IMR-90 (cell line): ENCODE measurements around the gene RHOH. TPM values are rescaled to one million over a fixed set of nuclear protein-coding genes. Genes with fewer than 3 reads are reported as not detected.

ENCODE experiments used
- ATAC-seq: fragments of 200-7000 bp; cut with Tn5 transposase; 2 replicates; pipeline ENCODE4 v1.9.1; 2020; ENCODE audit warnings: low read depth, mild to moderate bottlenecking, moderate library complexity
- BruUV-seq: library from RNA; stranded (reverse); fragments of 400-500 nt; replicated peaks from 2 replicates; lab custom pipeline; 2021; lab: Mats Ljungman, UMichigan
- CTCF ChIA-PET: fragments of 300-600 bp; formaldehyde crosslinking; extraction: SDS; loops from one replicate; lab custom pipeline; 2021; ENCODE audit warnings: antibody characterized with exemption; lab: Yijun Ruan, JAX
- POLR2A ChIA-PET: fragments of 300-600 bp; sonication (Branson Sonifier 250); formaldehyde crosslinking; loops from one replicate; lab custom pipeline; 2022; ENCODE audit warnings: antibody characterized with exemption; ENCODE audit not compliant: unreplicated experiment; lab: Charles Lee
- DNase-seq: peaks from one replicate; pipeline ENCODE4 v3.0.0; 2013
- H2AFZ ChIP-seq: replicated peaks from 2 replicates; pipeline ENCODE3; 2013; ENCODE audit warnings: low read length, mild to moderate bottlenecking; ENCODE audit not compliant: poor library complexity
- H2AK5ac ChIP-seq: 2 replicates; pipeline ENCODE4 v1.6.1; 2013; ENCODE audit warnings: low read depth, low read length, inconsistent platforms
- H2AK9ac ChIP-seq: replicated peaks from 2 replicates; pipeline ENCODE3; 2013; ENCODE audit warnings: mild to moderate bottlenecking, low read depth, low read length, moderate library complexity; ENCODE audit not compliant: poor library complexity
- H2BK120ac ChIP-seq: 2 replicates; pipeline ENCODE4 v1.6.1; 2013; ENCODE audit warnings: low read depth, low read length, inconsistent platforms
- H2BK15ac ChIP-seq: 3 replicates; pipeline ENCODE4 v1.6.1; 2013; ENCODE audit warnings: low read depth, low read length, inconsistent platforms
- H2BK20ac ChIP-seq: 2 replicates; pipeline ENCODE4 v1.6.1; 2013; ENCODE audit warnings: low read depth, mild to moderate bottlenecking, inconsistent platforms, low read length, moderate library complexity
- H2BK5ac ChIP-seq: 2 replicates; pipeline ENCODE4 v1.6.1; 2013; ENCODE audit warnings: mild to moderate bottlenecking, low read depth, low read length, inconsistent platforms; ENCODE audit not compliant: poor library complexity, severe bottlenecking
- H3K14ac ChIP-seq: replicated peaks from 2 replicates; pipeline ENCODE4 v1.6.1; 2013; ENCODE audit warnings: low read depth, low read length, inconsistent platforms
- H3K18ac ChIP-seq: 2 replicates; pipeline ENCODE4 v1.6.1; 2013; ENCODE audit warnings: low read depth, low read length, control low read depth
- H3K23ac ChIP-seq: 2 replicates; pipeline ENCODE4 v1.6.1; 2013; ENCODE audit warnings: low read depth, low read length, inconsistent platforms
- H3K27ac ChIP-seq: 2 replicates; pipeline ENCODE4 v1.5.1; 2013; ENCODE audit warnings: mild to moderate bottlenecking, control low read depth, low read length; ENCODE audit not compliant: insufficient read depth
- H3K27me3 ChIP-seq: 2 replicates; pipeline ENCODE4 v1.6.1; 2013; ENCODE audit warnings: low read length; ENCODE audit not compliant: control insufficient read depth, insufficient read depth
- H3K36me3 ChIP-seq: 2 replicates; pipeline ENCODE4 v1.6.1; 2013; ENCODE audit warnings: low read length, mixed read lengths; ENCODE audit not compliant: control insufficient read depth, insufficient read depth
- H3K4ac ChIP-seq: 2 replicates; pipeline ENCODE4 v1.6.1; 2013; ENCODE audit warnings: low read depth, low read length, inconsistent platforms
- H3K4me1 ChIP-seq: 2 replicates; pipeline ENCODE4 v1.6.1; 2013; ENCODE audit warnings: low read length, mixed read lengths; ENCODE audit not compliant: control insufficient read depth, insufficient read depth
- H3K4me2 ChIP-seq: 2 replicates; pipeline ENCODE4 v1.6.1; 2013; ENCODE audit warnings: low read depth, mild to moderate bottlenecking, control low read depth, low read length, moderate library complexity
- H3K4me3 ChIP-seq: 2 replicates; pipeline ENCODE4 v1.5.1; 2013; ENCODE audit warnings: low read depth, mild to moderate bottlenecking, control low read depth, low read length, moderate library complexity; ENCODE audit not compliant: insufficient read depth
- H3K56ac ChIP-seq: 2 replicates; pipeline ENCODE4 v1.6.1; 2013; ENCODE audit warnings: low read length, inconsistent platforms; ENCODE audit not compliant: insufficient read depth; ENCODE audit errors: extremely low read depth
- H3K79me1 ChIP-seq, 2 experiments: 2 replicates each; pipeline ENCODE4 v1.6.1; 2013; ENCODE audit warnings: low read length in 2 of 2, inconsistent platforms in 1 of 2, low read depth in 1 of 2
- H3K9ac ChIP-seq: 2 replicates; pipeline ENCODE4 v1.6.1; 2013; ENCODE audit warnings: low read depth, low read length, control low read depth
- H3K9me1 ChIP-seq: 2 replicates; pipeline ENCODE4 v1.6.1; 2013; ENCODE audit warnings: low read length, inconsistent platforms; ENCODE audit not compliant: insufficient read depth
- H3K9me3 ChIP-seq: 2 replicates; pipeline ENCODE4 v1.6.1; 2013; ENCODE audit warnings: low read length; ENCODE audit not compliant: control insufficient read depth, insufficient read depth
- H4K20me1 ChIP-seq: 2 replicates; pipeline ENCODE4 v1.6.1; 2013; ENCODE audit warnings: low read length, inconsistent platforms; ENCODE audit not compliant: insufficient read depth
- H4K5ac ChIP-seq: 2 replicates; pipeline ENCODE4 v1.6.1; 2013; ENCODE audit warnings: mild to moderate bottlenecking, low read depth, low read length, control low read depth
- H4K8ac ChIP-seq, 2 experiments: 2 replicates each; pipeline ENCODE4 v1.6.1; 2013; ENCODE audit warnings: low read depth in 2 of 2, low read length in 2 of 2, control low read depth in 1 of 2, inconsistent platforms in 1 of 2
- H4K91ac ChIP-seq: 2 replicates; pipeline ENCODE4 v1.6.1; 2013; ENCODE audit warnings: low read depth, low read length, inconsistent platforms; ENCODE audit not compliant: insufficient read depth
- MAFK ChIP-seq: IDR thresholded peaks from 2 replicates; pipeline ENCODE4 v1.6.1; 2012; ENCODE audit warnings: low read depth, low read length, improper control_type of control experiment
- MAZ ChIP-seq: IDR thresholded peaks from 2 replicates; pipeline ENCODE4 v1.6.1; 2012; ENCODE audit warnings: low read depth, mild to moderate bottlenecking, low read length, improper control_type of control experiment, moderate library complexity, borderline replicate concordance
- NFE2L2 ChIP-seq: fragments of 150-350 bp; IDR thresholded peaks from 2 replicates; pipeline ENCODE4 v1.6.1; 2016; ENCODE audit warnings: low read depth, mild to moderate bottlenecking, low read length
- USF2 ChIP-seq: fragments of 150-350 bp; IDR thresholded peaks from 2 replicates; pipeline ENCODE4 v1.6.1; 2017; ENCODE audit warnings: mild to moderate bottlenecking, antibody characterized with exemption, low read length, low read depth
- WGBS, 2 experiments: methylation state at CpG; one replicate each; pipeline versions ENCODE4 v1.1.5 to v1.1.7; 2013; ENCODE audit warnings: missing lambda C conversion rate in 2 of 2; ENCODE audit not compliant: insufficient read length in 1 of 2; ENCODE audit errors: extremely low coverage in 2 of 2; 5-methylcytosine and 5-hydroxymethylcytosine counted together
- dilution Hi-C: fragments of 300-500 bp; cut with HindIII; formaldehyde crosslinking; loops from one replicate; pipeline ENCODE4 v1.14.3; 2018; ENCODE audit warnings: low sequenced_read_pairs; ENCODE audit not compliant: unreplicated experiment
- in situ Hi-C: fragments of 300-500 bp; cut with MboI; formaldehyde crosslinking; loops from 3 replicates; pipeline ENCODE4 v1.14.3; 2019; ENCODE audit warnings: low sequenced_read_pairs, inconsistent platforms, mixed read lengths
- intact Hi-C: fragments of 100-400 bp; cut with micrococcal nuclease; formaldehyde crosslinking; loops from 2 replicates; pipeline ENCODE4 v1.10.0; 2022
- polyA plus RNA-seq, 3 experiments: library from polyadenylated mRNA; depleted of rRNA; stranded (reverse); fragments of >200 nt; gene quantifications; 2 replicates each; pipeline ENCODE4 v1.2.3, GENCODE V29; 2012; ENCODE audit warnings: low replicate concordance in 1 of 3
- total RNA-seq: library from RNA; depleted of rRNA; stranded (reverse); fragments of >200 nt; gene quantifications from 2 replicates; pipeline ENCODE4 v1.2.3, GENCODE V29; 2012
- TF ChIP-seq, protein P1 (sequence below): conservative IDR thresholded peaks from 2 replicates; pipeline ENCODE4 v1.5.1; 2012; ENCODE audit warnings: mild to moderate bottlenecking, low read depth, low read length, improper control_type of control experiment
- TF ChIP-seq, protein P2 (sequence below): fragments of 150-350 bp; IDR thresholded peaks from 2 replicates; pipeline ENCODE4 v1.6.1; 2016; ENCODE audit warnings: low read depth, mild to moderate bottlenecking, low read length, moderate library complexity, borderline replicate concordance

RHOH gene
- total and polyA plus RNA-seq, 2 of the 4 experiments (the other 2 are of a cell fraction): not detected

DNA sequence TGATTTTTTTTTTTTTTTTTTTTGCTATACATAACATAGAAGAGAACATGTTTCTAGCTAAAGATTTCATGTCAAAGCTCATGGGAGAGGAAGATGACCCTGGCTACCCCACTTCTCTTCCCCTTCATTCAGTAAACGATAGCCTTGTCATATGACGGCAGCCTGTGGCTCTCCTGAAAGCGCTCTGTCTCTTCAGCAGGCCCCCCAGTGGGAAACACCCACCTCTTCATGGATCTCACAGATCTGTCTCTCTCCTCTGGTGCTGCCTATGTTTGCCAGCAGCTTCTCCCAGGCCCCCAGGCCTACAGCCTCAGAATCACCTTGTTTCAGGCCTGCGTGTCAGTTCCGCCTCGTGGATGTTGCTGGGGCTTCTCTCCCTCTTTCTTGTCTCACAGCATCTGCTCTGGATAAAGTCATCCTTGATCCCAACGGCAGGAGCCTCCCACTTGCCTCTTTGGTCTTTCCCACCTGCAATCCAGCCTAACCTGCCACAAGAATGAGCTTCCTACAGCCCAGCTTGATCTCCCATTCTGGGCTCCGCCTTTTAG lies 34.6 kb downstream of the RHOH start:
- POLR2A ChIA-PET: interaction anchor here (1.1 kb wide), 1 partner anchor 12 kb away, joined by 3 read pairs; no protein-coding TSS in a partner anchor
- Histone ChIP-seq H3K9ac (no peak overlapping the region), H2AFZ (no peak overlapping the region), H4K8ac (no peak overlapping the region), H2BK120ac (no peak overlapping the region), H3K27me3 (peaks cover 6% of the 10 kb centered on the region), H4K5ac (no peak overlapping the region), H3K4me2 (no peak overlapping the region), H2AK5ac (no peak overlapping the region), H2AK9ac (no peak overlapping the region), H3K4me3 (no peak overlapping the region), H2BK15ac (no peak overlapping the region), H3K4me1 (no peaks in the 10 kb centered on the region), H3K27ac (no peak overlapping the region), H3K9me3 (no peaks in the 10 kb centered on the region), H4K91ac (no peak overlapping the region), H3K4ac (no peak overlapping the region), H4K20me1 (no peaks in the 10 kb centered on the region), H2BK20ac (no peak overlapping the region), H3K36me3 (no peaks in the 10 kb centered on the region), H3K23ac (no peak overlapping the region), H3K79me1 (no peaks in the 10 kb centered on the region), H3K56ac (no peak overlapping the region), H3K9me1 (no peaks in the 10 kb centered on the region), H3K18ac (no peak overlapping the region), H2BK5ac (no peak overlapping the region), H3K14ac (no peak overlapping the region)
- 79% methylated on average over 6 of the region's 8 CpGs; no CpG with 5 or more reads in 1 of the 2 experiments for WGBS, 2 experiments
- CTCF ChIA-PET: interaction anchor here (0.8 kb wide), 1 partner anchor 78 kb away, joined by 3 read pairs; no protein-coding TSS in a partner anchor
- dilution Hi-C loops: no loop called here
- TF ChIP-seq, protein P1, sequence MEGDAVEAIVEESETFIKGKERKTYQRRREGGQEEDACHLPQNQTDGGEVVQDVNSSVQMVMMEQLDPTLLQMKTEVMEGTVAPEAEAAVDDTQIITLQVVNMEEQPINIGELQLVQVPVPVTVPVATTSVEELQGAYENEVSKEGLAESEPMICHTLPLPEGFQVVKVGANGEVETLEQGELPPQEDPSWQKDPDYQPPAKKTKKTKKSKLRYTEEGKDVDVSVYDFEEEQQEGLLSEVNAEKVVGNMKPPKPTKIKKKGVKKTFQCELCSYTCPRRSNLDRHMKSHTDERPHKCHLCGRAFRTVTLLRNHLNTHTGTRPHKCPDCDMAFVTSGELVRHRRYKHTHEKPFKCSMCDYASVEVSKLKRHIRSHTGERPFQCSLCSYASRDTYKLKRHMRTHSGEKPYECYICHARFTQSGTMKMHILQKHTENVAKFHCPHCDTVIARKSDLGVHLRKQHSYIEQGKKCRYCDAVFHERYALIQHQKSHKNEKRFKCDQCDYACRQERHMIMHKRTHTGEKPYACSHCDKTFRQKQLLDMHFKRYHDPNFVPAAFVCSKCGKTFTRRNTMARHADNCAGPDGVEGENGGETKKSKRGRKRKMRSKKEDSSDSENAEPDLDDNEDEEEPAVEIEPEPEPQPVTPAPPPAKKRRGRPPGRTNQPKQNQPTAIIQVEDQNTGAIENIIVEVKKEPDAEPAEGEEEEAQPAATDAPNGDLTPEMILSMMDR: no peak
- TF ChIP-seq, protein P2, sequence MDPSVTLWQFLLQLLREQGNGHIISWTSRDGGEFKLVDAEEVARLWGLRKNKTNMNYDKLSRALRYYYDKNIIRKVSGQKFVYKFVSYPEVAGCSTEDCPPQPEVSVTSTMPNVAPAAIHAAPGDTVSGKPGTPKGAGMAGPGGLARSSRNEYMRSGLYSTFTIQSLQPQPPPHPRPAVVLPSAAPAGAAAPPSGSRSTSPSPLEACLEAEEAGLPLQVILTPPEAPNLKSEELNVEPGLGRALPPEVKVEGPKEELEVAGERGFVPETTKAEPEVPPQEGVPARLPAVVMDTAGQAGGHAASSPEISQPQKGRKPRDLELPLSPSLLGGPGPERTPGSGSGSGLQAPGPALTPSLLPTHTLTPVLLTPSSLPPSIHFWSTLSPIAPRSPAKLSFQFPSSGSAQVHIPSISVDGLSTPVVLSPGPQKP: no peak
- no peak for TF ChIP-seq MAFK
- TF ChIP-seq NFE2L2: no peak
- TF ChIP-seq USF2: no peak
- no peak for TF ChIP-seq MAZ
- ATAC-seq (no peak), DNase-seq (no peak)
- intact Hi-C loops: no loop called here
- no TSS peak for BruUV-seq
- in situ Hi-C loops: no loop called here
